Chondrocyte (in vitro differentiated cells): ENCODE measurements around the gene IFNK. TPM values are rescaled to one million over a fixed set of nuclear protein-coding genes. Genes with fewer than 3 reads are reported as not detected.
"Not testable (repeated sequence)": the region's sequence is repeated elsewhere in the genome, so short reads cannot be mapped to it uniquely, and the experiment has no call there.

Experiments used
- DNase-seq: peaks from one replicate; pipeline ENCODE4 v3.0.0; 2021; ENCODE audit warnings: mixed read lengths, low spot score
- H3K27ac Mint-ChIP-seq: one replicate; pipeline ENCODE4 v1.8.0; 2021; ENCODE audit warnings: mild to moderate bottlenecking, moderate library complexity, mixed read lengths; ENCODE audit not compliant: unreplicated experiment
- H3K27me3 Mint-ChIP-seq: 2 replicates; pipeline ENCODE4 v1.8.0; 2021; ENCODE audit warnings: low read depth, mixed read lengths
- H3K36me3 Mint-ChIP-seq: 2 replicates; pipeline ENCODE4 v1.8.0; 2021; ENCODE audit warnings: low read depth, mixed read lengths
- H3K4me1 Mint-ChIP-seq: 2 replicates; pipeline ENCODE4 v1.8.0; 2021; ENCODE audit warnings: low read depth, mild to moderate bottlenecking, mixed read lengths
- H3K4me3 Mint-ChIP-seq: one replicate; pipeline ENCODE4 v1.8.0; 2021; ENCODE audit warnings: mild to moderate bottlenecking, moderate library complexity, mixed read lengths; ENCODE audit not compliant: unreplicated experiment
- H3K9me3 Mint-ChIP-seq: 2 replicates; pipeline ENCODE4 v1.8.0; 2021; ENCODE audit warnings: low read depth, mixed read lengths
- CTCF ChIP-seq: fragments of 200-600 bp; sonication (generic); IDR thresholded peaks from 2 replicates; pipeline ENCODE4 v1.5.0; 2021; ENCODE audit warnings: antibody characterized with exemption, mild to moderate bottlenecking, moderate library complexity
- total RNA-seq: library from RNA; stranded (reverse); gene quantifications from 3 replicates; pipeline ENCODE4 v1.2.1, GENCODE V29; 2021

IFNK gene
- total RNA-seq, 1 donor from 2014 or later = not detected

- TF ChIP-seq CTCF = no peak
- H3K4me3 Mint-ChIP-seq = no peak overlapping the region
- no peaks in the 10 kb centered on the region for H3K27me3 Mint-ChIP-seq
- DNase-seq = no peak
- H3K36me3 Mint-ChIP-seq = no peaks in the 10 kb centered on the region
- H3K27ac Mint-ChIP-seq = no peak overlapping the region
- H3K9me3 Mint-ChIP-seq = no peaks in the 10 kb centered on the region
- peaks cover 4% of the 10 kb centered on the region for H3K4me1 Mint-ChIP-seq
Measured at GRCh38 chr9:27499451-27499850, 24.6 kb upstream of the IFNK start.

- not testable (repeated sequence) for H3K36me3 Mint-ChIP-seq, H3K9me3 Mint-ChIP-seq, H3K27ac Mint-ChIP-seq, DNase-seq, H3K4me1 Mint-ChIP-seq, H3K27me3 Mint-ChIP-seq, H3K4me3 Mint-ChIP-seq
Measured at GRCh38 chr9:27500902-27501301, 23.2 kb upstream of the IFNK start.

- H3K27me3 Mint-ChIP-seq = no peaks in the 10 kb centered on the region
- H3K9me3 Mint-ChIP-seq = peaks cover 3% of the 10 kb centered on the region
- no peak overlapping the region for H3K4me3 Mint-ChIP-seq
- peaks cover 4% of the 10 kb centered on the region for H3K4me1 Mint-ChIP-seq
- peaks cover 2% of the 10 kb centered on the region for H3K36me3 Mint-ChIP-seq
- TF ChIP-seq CTCF = no peak
- no peak for DNase-seq
- H3K27ac Mint-ChIP-seq = no peak overlapping the region
Measured at GRCh38 chr9:27503623-27504022, 20.5 kb upstream of the IFNK start.

GRCh38 chr9:27504259-27504658, 19.8 kb upstream of the IFNK start:
- Mint-ChIP-seq H3K27me3 (no peaks in the 10 kb centered on the region), H3K27ac (no peak overlapping the region), H3K4me3 (no peak overlapping the region), H3K4me1 (peaks cover 3% of the 10 kb centered on the region), H3K9me3 (peaks cover 3% of the 10 kb centered on the region), H3K36me3 (peaks cover 2% of the 10 kb centered on the region)
- no peak for TF ChIP-seq CTCF
- no peak for DNase-seq

- Mint-ChIP-seq H3K4me1 (no peaks in the 10 kb centered on the region), H3K27me3 (no peaks in the 10 kb centered on the region), H3K36me3 (peaks cover 2% of the 10 kb centered on the region), H3K4me3 (no peak overlapping the region), H3K27ac (no peak overlapping the region), H3K9me3 (peaks cover 3% of the 10 kb centered on the region)
- DNase-seq = no peak
- no peak for TF ChIP-seq CTCF
Measured at GRCh38 chr9:27505744-27506161, 18.3 kb upstream of the IFNK start.

GRCh38 chr9:27506981-27507380, 17.1 kb upstream of the IFNK start:
- Mint-ChIP-seq H3K4me3 (no peak overlapping the region), H3K27me3 (no peaks in the 10 kb centered on the region), H3K9me3 (peaks cover 3% of the 10 kb centered on the region), H3K4me1 (no peaks in the 10 kb centered on the region), H3K27ac (no peak overlapping the region), H3K36me3 (peaks cover 2% of the 10 kb centered on the region)
- no peak for TF ChIP-seq CTCF
- DNase-seq = no peak
